MM.1S (cell line): ENCODE results near the gene ZNF608.

ENCODE experiments used
- DNase-seq: peaks from one replicate; pipeline ENCODE4 v3.0.0-alpha.2; 2015
- H2AFZ ChIP-seq: fragments of 300-600 bp; sonication (generic); 2 replicates; pipeline ENCODE4 v1.6.0; 2016; ENCODE audit warnings: antibody characterized with exemption, low read length
- H3F3A ChIP-seq: fragments of 300-600 bp; sonication (generic); 2 replicates; pipeline ENCODE4 v1.6.1; 2016; ENCODE audit warnings: mild to moderate bottlenecking, antibody characterized with exemption, low read length, moderate library complexity, mixed read lengths; ENCODE audit not compliant: insufficient read depth
- H3K27ac ChIP-seq: fragments of 300-600 bp; sonication (generic); 2 replicates; pipeline ENCODE4 v1.5.1; 2016; ENCODE audit warnings: mild to moderate bottlenecking, low read length
- H3K27me3 ChIP-seq: fragments of 300-600 bp; sonication (generic); replicated peaks from 2 replicates; pipeline ENCODE4 v1.6.0; 2016; ENCODE audit warnings: low read length; ENCODE audit not compliant: insufficient read depth
- H3K36me3 ChIP-seq: fragments of 300-600 bp; sonication (generic); replicated peaks from 2 replicates; pipeline ENCODE4 v1.6.1; 2016; ENCODE audit warnings: mild to moderate bottlenecking, low read length, mixed read lengths; ENCODE audit not compliant: insufficient read depth
- H3K4me1 ChIP-seq: fragments of 300-600 bp; sonication (generic); 2 replicates; pipeline ENCODE4 v1.6.1; 2016; ENCODE audit warnings: low read length, mixed read lengths
- H3K4me2 ChIP-seq: fragments of 300-600 bp; sonication (generic); 2 replicates; pipeline ENCODE4 v1.6.0; 2016; ENCODE audit warnings: low read depth, low read length
- H3K4me3 ChIP-seq: fragments of 300-600 bp; sonication (generic); 2 replicates; pipeline ENCODE4 v1.5.1; 2016; ENCODE audit warnings: low read length, mixed read lengths
- H3K79me2 ChIP-seq: fragments of 300-600 bp; sonication (generic); 2 replicates; pipeline ENCODE4 v1.6.1; 2016; ENCODE audit warnings: mixed run types, low read length, mixed read lengths
- H3K9ac ChIP-seq: fragments of 300-600 bp; sonication (generic); 2 replicates; pipeline ENCODE4 v1.6.1; 2016; ENCODE audit warnings: low read length, mixed read lengths
- H3K9me2 ChIP-seq: fragments of 300-600 bp; sonication (generic); replicated peaks from 2 replicates; pipeline ENCODE4 v1.6.1; 2016; ENCODE audit warnings: mild to moderate bottlenecking, low read length, mixed read lengths; ENCODE audit not compliant: insufficient read depth
- H3K9me3 ChIP-seq: fragments of 300-600 bp; sonication (generic); replicated peaks from 2 replicates; pipeline ENCODE4 v1.6.1; 2016; ENCODE audit warnings: mild to moderate bottlenecking, low read length, mixed read lengths; ENCODE audit not compliant: insufficient read depth
- H4K20me1 ChIP-seq: fragments of 300-600 bp; sonication (generic); 2 replicates; pipeline ENCODE4 v1.6.1; 2016; ENCODE audit warnings: mild to moderate bottlenecking, low read length, moderate library complexity, mixed read lengths; ENCODE audit not compliant: insufficient read depth
- EZH2 ChIP-seq: fragments of 300-600 bp; sonication (generic); optimal IDR thresholded peaks from 2 replicates; pipeline ENCODE3; 2017; ENCODE audit warnings: low read depth, mild to moderate bottlenecking, antibody characterized with exemption, low read length, mixed read lengths
- EZH2phosphoT487 ChIP-seq: fragments of 300-600 bp; sonication (generic); IDR thresholded peaks from 2 replicates; pipeline ENCODE4 v1.6.1; 2018; ENCODE audit warnings: antibody characterized with exemption, low read length
- TF ChIP-seq, protein P1 (sequence below): fragments of 300-600 bp; sonication (generic); IDR thresholded peaks from 2 replicates; pipeline ENCODE4 v1.5.1; 2016; ENCODE audit warnings: antibody characterized with exemption, low read length, mixed read lengths

Gene ZNF608

DNA sequence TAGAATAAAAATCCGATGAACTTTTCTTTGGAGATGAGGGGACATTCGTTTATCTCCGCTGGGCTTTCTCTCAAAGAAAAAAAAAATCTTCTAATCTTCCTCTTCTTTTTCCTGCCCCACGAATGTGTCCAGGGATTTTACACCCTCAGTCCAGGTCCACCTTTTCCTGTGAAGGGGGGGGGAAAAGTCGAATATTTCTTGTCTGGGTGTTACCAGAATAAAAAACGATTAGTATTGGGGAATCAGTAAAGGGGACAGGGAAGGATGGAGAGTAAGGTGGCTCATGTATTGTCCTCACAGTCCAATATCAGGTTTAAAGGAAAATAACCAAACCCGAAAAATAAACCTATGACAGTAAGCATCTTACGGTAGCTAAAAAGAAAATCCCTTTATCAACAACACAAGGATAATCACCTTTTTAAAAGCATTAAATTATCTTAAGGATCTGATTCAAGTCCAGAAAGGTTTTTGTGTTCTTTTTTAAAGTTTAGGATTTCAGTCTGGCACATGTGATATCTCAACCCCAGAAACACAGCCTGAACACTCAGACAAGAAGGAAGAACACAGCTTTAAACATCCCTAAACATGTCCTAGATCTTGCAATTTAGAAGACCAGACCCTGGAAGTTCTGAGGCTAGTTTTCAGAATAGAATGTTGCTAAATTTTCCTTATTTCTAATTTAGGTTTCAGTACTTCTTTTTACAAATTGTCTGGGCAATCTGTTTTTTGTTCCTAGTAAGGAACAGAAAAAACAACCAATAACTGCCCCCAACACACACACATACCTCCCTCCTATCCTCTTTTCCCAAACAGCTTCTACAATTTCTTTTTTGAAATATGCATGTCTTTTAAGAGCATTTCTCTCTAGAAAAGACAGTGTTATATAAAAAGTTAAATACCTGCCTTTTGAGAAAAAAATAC, 1.2 kb downstream of the ZNF608 start:
- Histone ChIP-seq H4K20me1 (no peaks in the 10 kb centered on the region), H3K9me3 (no peaks in the 10 kb centered on the region), H3K79me2 (no peaks in the 10 kb centered on the region), H3K4me3 (no peak overlapping the region), H3K4me1 (no peaks in the 10 kb centered on the region), H3F3A (0 out of 2 replicates have a peak, but pooled peaks cover 10% of the 10 kb centered on the region), H3K9me2 (no peaks in the 10 kb centered on the region), H3K27me3 (no peaks in the 10 kb centered on the region), H3K4me2 (no peak overlapping the region), H3K36me3 (no peaks in the 10 kb centered on the region), H2AFZ (no peak overlapping the region), H3K27ac (no peak overlapping the region), H3K9ac (no peak overlapping the region)
- DNase-seq: no peak
- TF ChIP-seq, protein P1, sequence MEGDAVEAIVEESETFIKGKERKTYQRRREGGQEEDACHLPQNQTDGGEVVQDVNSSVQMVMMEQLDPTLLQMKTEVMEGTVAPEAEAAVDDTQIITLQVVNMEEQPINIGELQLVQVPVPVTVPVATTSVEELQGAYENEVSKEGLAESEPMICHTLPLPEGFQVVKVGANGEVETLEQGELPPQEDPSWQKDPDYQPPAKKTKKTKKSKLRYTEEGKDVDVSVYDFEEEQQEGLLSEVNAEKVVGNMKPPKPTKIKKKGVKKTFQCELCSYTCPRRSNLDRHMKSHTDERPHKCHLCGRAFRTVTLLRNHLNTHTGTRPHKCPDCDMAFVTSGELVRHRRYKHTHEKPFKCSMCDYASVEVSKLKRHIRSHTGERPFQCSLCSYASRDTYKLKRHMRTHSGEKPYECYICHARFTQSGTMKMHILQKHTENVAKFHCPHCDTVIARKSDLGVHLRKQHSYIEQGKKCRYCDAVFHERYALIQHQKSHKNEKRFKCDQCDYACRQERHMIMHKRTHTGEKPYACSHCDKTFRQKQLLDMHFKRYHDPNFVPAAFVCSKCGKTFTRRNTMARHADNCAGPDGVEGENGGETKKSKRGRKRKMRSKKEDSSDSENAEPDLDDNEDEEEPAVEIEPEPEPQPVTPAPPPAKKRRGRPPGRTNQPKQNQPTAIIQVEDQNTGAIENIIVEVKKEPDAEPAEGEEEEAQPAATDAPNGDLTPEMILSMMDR: no peak
- TF ChIP-seq EZH2 (no peak), EZH2phosphoT487 (no peak)

DNA sequence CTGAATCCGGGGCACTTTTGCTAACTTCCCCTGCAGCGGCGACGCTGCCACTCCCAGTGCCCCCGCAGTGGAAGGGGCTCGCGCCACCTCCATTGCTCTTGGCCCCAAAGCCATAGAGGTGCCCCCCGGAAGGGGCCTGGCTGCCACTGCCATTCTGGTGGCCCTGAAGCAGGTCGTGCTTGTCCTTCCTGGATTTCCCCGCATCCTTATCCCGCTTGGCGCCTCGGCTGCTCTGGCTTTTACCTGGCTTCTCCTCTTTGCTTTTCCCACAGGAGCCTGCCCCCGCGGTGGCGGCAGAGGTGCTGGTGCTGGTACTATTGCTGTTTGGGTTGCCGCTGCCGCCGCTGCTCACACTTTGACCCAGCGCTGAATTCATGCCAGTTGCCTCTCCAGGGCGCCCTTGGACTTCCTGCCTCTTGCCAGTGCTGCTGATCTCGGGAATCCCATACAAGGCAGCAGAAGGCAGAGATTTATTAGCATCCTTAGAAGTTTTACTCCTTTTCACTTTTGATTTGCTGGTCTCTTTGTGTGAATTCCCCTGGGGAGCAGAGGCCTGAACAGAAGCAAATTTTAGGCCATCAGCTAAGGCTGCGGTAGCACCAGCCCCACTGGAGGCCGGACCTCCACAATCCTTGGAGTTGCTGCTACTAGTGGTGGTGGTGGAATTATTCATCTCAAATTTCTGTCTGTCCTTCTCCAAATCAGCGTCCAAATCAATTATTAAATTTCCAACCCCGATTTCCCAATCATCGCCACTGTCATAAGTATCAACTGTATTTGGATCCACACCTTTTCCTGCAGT, 2.1 kb downstream of the ZNF608 start:
- no peak overlapping the region for H2AFZ ChIP-seq
- no peaks in the 10 kb centered on the region for H4K20me1 ChIP-seq
- H3K79me2 ChIP-seq: no peaks in the 10 kb centered on the region
- no peak overlapping the region for H3K27ac ChIP-seq
- no peaks in the 10 kb centered on the region for H3K36me3 ChIP-seq
- no peaks in the 10 kb centered on the region for H3K27me3 ChIP-seq
- no peak overlapping the region for H3K4me2 ChIP-seq
- H3F3A ChIP-seq: 0 out of 2 replicates have a peak, but pooled peaks cover 10% of the 10 kb centered on the region
- DNase-seq: no peak
- H3K4me3 ChIP-seq: no peak overlapping the region
- no peaks in the 10 kb centered on the region for H3K9me3 ChIP-seq
- H3K9ac ChIP-seq: no peak overlapping the region
- H3K4me1 ChIP-seq: no peaks in the 10 kb centered on the region
- TF ChIP-seq EZH2: no peak
- TF ChIP-seq EZH2phosphoT487: no peak
- H3K9me2 ChIP-seq: no peaks in the 10 kb centered on the region

DNA sequence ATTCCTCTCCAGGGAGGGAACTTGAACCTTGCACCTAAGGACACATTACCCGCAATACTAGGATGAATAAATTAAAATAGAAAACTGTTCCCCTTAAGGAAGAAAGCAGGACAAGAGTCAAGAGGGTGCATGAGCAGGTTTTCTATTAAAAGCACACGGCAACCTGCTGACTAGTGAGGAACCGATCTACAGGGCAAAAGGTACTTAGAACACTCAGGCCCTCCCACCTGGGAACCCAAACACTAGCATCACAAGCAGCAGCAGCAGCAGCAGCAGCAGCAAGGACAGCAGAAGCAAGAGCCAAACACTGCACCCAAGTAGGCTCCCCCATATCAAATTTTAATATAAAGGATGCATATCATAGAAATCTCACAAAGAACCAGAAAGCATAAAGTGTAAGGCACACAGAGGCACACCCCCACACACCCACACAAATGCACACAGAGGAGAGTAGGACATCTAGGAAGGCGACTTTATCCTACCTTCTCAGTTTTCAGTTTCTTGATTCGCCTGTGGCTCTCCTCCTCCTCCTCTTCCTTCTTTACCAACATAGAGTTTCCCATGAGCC, 2.8 kb downstream of the ZNF608 start:
- H3K27ac ChIP-seq: no peak overlapping the region
- H3K9me3 ChIP-seq: no peaks in the 10 kb centered on the region
- no peak for TF ChIP-seq EZH2
- TF ChIP-seq, protein P1: no peak
- no peak for TF ChIP-seq EZH2phosphoT487
- H4K20me1 ChIP-seq: no peaks in the 10 kb centered on the region
- no peaks in the 10 kb centered on the region for H3K27me3 ChIP-seq
- H3K4me3 ChIP-seq: no peak overlapping the region
- H3K79me2 ChIP-seq: no peaks in the 10 kb centered on the region
- no peaks in the 10 kb centered on the region for H3K4me1 ChIP-seq
- H2AFZ ChIP-seq: no peak overlapping the region
- H3K36me3 ChIP-seq: no peaks in the 10 kb centered on the region
- 0 out of 2 replicates have a peak, but pooled peaks cover 10% of the 10 kb centered on the region for H3F3A ChIP-seq
- no peaks in the 10 kb centered on the region for H3K9me2 ChIP-seq
- H3K4me2 ChIP-seq: no peak overlapping the region
- DNase-seq: no peak
- no peak overlapping the region for H3K9ac ChIP-seq
